ENCODE measurements around the gene NBEA.

The NBEA gene

GRCh38 chr13:35279500-35279899 lies 337.4 kb downstream of the NBEA start:
- DNase-seq (ENCODE audit: low spot score), result no peak

- no peak for DNase-seq (ENCODE audit: low spot score)
Measured at GRCh38 chr13:35283856-35284255, 341.8 kb downstream of the NBEA start.

- DNase-seq (ENCODE audit: low spot score), result no peak
Measured at GRCh38 chr13:35285677-35286076, 343.6 kb downstream of the NBEA start.

- no peak for DNase-seq (ENCODE audit: low spot score)
Measured at GRCh38 chr13:35292329-35292728, 350.3 kb downstream of the NBEA start.

- DNase-seq (ENCODE audit: low spot score), result no peak
Measured at GRCh38 chr13:35293579-35294226, 351.6 kb downstream of the NBEA start.

GRCh38 chr13:35309706-35310105 lies 367.6 kb downstream of the NBEA start:
- DNase-seq (ENCODE audit: low spot score), result no peak

GRCh38 chr13:35332134-35332533 lies 390.1 kb downstream of the NBEA start:
- no peak for DNase-seq (ENCODE audit: low spot score)

GRCh38 chr13:35333157-35333556 lies 391.1 kb downstream of the NBEA start:
- no peak for DNase-seq (ENCODE audit: low spot score)

- DNase-seq (ENCODE audit: low spot score), result no peak
Measured at GRCh38 chr13:35342440-35342839, 400.4 kb downstream of the NBEA start.

- DNase-seq (ENCODE audit: low spot score), result peak; percentile 39
Measured at GRCh38 chr13:35343417-35343816, 401.3 kb downstream of the NBEA start.

- DNase-seq (ENCODE audit: low spot score), result no peak
Measured at GRCh38 chr13:35345992-35346391, 403.9 kb downstream of the NBEA start.

- DNase-seq (ENCODE audit: low spot score), result no peak
Measured at GRCh38 chr13:35346494-35346893, 404.4 kb downstream of the NBEA start.

- no peak for DNase-seq (ENCODE audit: low spot score)
Measured at GRCh38 chr13:35347679-35348205, 405.7 kb downstream of the NBEA start.

GRCh38 chr13:35349052-35349451 lies 407.0 kb downstream of the NBEA start:
- DNase-seq (ENCODE audit: low spot score), result no peak

- DNase-seq (ENCODE audit: low spot score), result no peak
Measured at GRCh38 chr13:35349673-35350278, 407.7 kb downstream of the NBEA start.

GRCh38 chr13:35354285-35354684 lies 412.2 kb downstream of the NBEA start:
- DNase-seq (ENCODE audit: low spot score), result no peak

GRCh38 chr13:35354882-35355281 lies 412.8 kb downstream of the NBEA start:
- DNase-seq (ENCODE audit: low spot score), result no peak

GRCh38 chr13:35356572-35356971 lies 414.5 kb downstream of the NBEA start:
- no peak for DNase-seq (ENCODE audit: low spot score)

GRCh38 chr13:35365883-35366282 lies 423.8 kb downstream of the NBEA start:
- no peak for DNase-seq (ENCODE audit: low spot score)

- no peak for DNase-seq (ENCODE audit: low spot score)
Measured at GRCh38 chr13:35367586-35367985, 425.5 kb downstream of the NBEA start.

- no peak for DNase-seq (ENCODE audit: low spot score)
Measured at GRCh38 chr13:35378939-35379338, 436.9 kb downstream of the NBEA start.

- DNase-seq (ENCODE audit: low spot score), result no peak
Measured at GRCh38 chr13:35379663-35380062, 437.6 kb downstream of the NBEA start.

- DNase-seq (ENCODE audit: low spot score), result no peak
Measured at GRCh38 chr13:35387682-35388250, 445.7 kb downstream of the NBEA start.

Measured in putamen (tissue), 1 donor.